ENCODE results near the gene NEDD4L. TPM values are rescaled to one million over a fixed set of nuclear protein-coding genes. Genes with fewer than 3 reads are reported as not detected.

The NEDD4L gene
- total and polyA plus RNA-seq, 8 donors: 45.0 to 113 (median 66.4) TPM

DNA sequence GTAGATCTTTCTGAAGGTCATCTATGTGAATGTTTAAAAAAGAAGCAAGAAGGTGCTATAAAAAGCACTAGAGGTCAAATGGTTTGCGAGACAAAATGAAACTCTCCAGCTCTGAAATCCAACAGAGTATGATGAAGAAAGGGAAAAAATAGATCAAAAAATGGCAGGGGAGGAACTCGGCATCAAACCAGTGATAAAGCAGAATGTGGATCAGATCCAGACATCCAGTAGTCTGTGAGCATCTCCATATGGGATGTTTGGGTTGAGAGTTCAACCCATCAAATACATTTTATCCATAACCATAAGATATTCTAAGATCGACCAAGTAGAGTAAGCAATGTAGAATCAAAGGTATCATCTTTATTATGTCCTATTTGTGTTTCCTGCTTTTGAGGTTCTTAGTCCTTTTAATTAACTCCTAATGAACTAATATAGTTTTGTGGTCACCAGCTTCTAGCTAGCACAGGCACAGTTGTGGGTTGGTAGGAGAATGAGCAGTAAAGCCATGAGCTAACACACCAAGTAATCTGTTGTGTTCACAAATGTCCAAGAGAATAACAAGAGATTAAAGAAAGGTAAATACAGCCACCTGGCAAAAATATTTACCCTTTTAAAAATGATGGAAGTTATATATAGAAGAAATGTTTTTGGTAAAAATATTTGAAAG is 160.9 kb downstream of the NEDD4L start:
- Histone ChIP-seq H3K4me1 (peaks cover 10 to 26% (median 20%) of the 10 kb centered on the region in 3 donors), H3K4me3 (no peak overlapping the region), H3K27me3 (no peaks in the 10 kb centered on the region), H3K36me3 (no peaks in the 10 kb centered on the region), H3K27ac (no peak overlapping the region), H3K9me3 (no peaks in the 10 kb centered on the region)
- intact Hi-C loops (cut with DNase I): no loop called here
- DNase-seq: no peak
- 34 to 42% methylated on average over 3 of the region's 3 CpGs for WGBS, 2 donors
- TF ChIP-seq, protein P1, sequence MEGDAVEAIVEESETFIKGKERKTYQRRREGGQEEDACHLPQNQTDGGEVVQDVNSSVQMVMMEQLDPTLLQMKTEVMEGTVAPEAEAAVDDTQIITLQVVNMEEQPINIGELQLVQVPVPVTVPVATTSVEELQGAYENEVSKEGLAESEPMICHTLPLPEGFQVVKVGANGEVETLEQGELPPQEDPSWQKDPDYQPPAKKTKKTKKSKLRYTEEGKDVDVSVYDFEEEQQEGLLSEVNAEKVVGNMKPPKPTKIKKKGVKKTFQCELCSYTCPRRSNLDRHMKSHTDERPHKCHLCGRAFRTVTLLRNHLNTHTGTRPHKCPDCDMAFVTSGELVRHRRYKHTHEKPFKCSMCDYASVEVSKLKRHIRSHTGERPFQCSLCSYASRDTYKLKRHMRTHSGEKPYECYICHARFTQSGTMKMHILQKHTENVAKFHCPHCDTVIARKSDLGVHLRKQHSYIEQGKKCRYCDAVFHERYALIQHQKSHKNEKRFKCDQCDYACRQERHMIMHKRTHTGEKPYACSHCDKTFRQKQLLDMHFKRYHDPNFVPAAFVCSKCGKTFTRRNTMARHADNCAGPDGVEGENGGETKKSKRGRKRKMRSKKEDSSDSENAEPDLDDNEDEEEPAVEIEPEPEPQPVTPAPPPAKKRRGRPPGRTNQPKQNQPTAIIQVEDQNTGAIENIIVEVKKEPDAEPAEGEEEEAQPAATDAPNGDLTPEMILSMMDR (IDR thresholded peaks at IDR 0.05): no peak
- peak; percentile 58 to 80 (median 76) for ATAC-seq
- no peak for FAIRE-seq

DNA sequence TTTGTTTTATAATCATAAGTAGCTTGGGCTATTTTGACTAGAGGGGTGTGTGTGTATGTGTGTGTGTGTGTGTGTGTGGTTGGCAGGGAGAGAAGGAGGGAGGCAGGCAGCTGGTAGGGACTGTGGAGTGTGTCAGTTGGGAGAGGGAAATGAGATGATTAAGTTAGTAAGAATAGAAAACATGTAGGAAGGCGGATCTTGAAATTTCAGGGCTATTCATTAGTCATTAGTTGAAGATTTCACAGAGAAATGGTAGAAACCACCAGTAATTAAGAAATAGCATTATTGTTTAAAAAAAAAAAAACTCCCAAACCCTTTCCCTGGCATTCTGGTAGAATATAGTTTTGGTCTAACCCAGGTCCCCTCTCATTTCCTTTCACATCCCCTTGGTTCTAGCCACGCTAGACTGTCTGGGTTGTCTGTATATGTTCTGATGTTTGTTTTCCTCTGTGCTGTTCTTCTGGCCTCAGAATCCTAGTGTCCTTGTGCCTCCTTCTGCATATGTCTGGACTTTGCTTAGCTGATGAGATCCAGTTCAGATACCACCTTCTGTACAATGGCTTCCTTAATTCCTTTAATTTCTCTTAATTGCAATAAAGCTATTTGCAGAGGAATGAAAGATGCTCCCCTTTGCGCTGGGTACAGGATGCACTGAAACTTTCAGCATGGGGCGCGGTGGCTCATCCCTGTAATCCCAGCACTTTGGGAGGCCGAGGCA is 161.6 kb downstream of the NEDD4L start:
- no peak overlapping the region for H3K4me3 ChIP-seq
- peaks cover 10 to 26% (median 21%) of the 10 kb centered on the region in 3 donors for H3K4me1 ChIP-seq
- FAIRE-seq: no peak
- intact Hi-C loops (cut with DNase I): no loop called here
- H3K9me3 ChIP-seq: no peaks in the 10 kb centered on the region
- peak; percentile 65 to 83 (median 79) for ATAC-seq
- peak overlapping the region in 2 of 4 donors; percentile 5 to 30 for H3K27ac ChIP-seq
- TF ChIP-seq, protein P1 (IDR thresholded peaks at IDR 0.05): no peak
- peak in 1 of 6 donors; percentile 50 for DNase-seq
- WGBS, 2 donors: 74 to 81% methylated on average over 6 of the region's 6 CpGs
- no peaks in the 10 kb centered on the region for H3K36me3 ChIP-seq
- no peaks in the 10 kb centered on the region for H3K27me3 ChIP-seq

- WGBS, 2 donors: 60 to 62% methylated on average over 5 of the region's 5 CpGs
- ATAC-seq (no peak), DNase-seq (no peak), FAIRE-seq (no peak)
- no peaks in the 10 kb centered on the region for H3K27me3 ChIP-seq
- H3K36me3 ChIP-seq: no peaks in the 10 kb centered on the region
- peaks cover 23 to 41% (median 36%) of the 10 kb centered on the region in 3 donors for H3K4me1 ChIP-seq
- no peaks in the 10 kb centered on the region for H3K9me3 ChIP-seq
- TF ChIP-seq, protein P1 (IDR thresholded peaks at IDR 0.05): no peak
- intact Hi-C loops (cut with DNase I): no loop called here
- no peak overlapping the region for H3K27ac ChIP-seq
- H3K4me3 ChIP-seq: no peak overlapping the region
Measured at GRCh38 chr18:58207520-58208152, 163.6 kb downstream of the NEDD4L start.

GRCh38 chr18:58208207-58208932 is 164.3 kb downstream of the NEDD4L start:
- DNase-seq (no peak), ATAC-seq (no peak), FAIRE-seq (no peak)
- intact Hi-C loops (cut with DNase I): no loop called here
- H3K4me1 ChIP-seq: peaks cover 23 to 41% (median 36%) of the 10 kb centered on the region in 3 donors
- TF ChIP-seq, protein P1 (IDR thresholded peaks at IDR 0.05): no peak
- H3K27me3 ChIP-seq: no peaks in the 10 kb centered on the region
- H3K27ac ChIP-seq: no peak overlapping the region
- H3K9me3 ChIP-seq: no peaks in the 10 kb centered on the region
- no peak overlapping the region for H3K4me3 ChIP-seq
- no peaks in the 10 kb centered on the region for H3K36me3 ChIP-seq
- WGBS, 2 donors: 57 to 62% methylated on average over 4 of the region's 4 CpGs

Measured in pancreas (tissue), 10 donors.